ENCODE data around the gene DKC1. TPM values are rescaled to one million over a fixed set of nuclear protein-coding genes. Genes with fewer than 3 reads are reported as not detected.

The DKC1 gene
- total RNA-seq, 1 experiment from 2014 or later = 115 TPM

DNA sequence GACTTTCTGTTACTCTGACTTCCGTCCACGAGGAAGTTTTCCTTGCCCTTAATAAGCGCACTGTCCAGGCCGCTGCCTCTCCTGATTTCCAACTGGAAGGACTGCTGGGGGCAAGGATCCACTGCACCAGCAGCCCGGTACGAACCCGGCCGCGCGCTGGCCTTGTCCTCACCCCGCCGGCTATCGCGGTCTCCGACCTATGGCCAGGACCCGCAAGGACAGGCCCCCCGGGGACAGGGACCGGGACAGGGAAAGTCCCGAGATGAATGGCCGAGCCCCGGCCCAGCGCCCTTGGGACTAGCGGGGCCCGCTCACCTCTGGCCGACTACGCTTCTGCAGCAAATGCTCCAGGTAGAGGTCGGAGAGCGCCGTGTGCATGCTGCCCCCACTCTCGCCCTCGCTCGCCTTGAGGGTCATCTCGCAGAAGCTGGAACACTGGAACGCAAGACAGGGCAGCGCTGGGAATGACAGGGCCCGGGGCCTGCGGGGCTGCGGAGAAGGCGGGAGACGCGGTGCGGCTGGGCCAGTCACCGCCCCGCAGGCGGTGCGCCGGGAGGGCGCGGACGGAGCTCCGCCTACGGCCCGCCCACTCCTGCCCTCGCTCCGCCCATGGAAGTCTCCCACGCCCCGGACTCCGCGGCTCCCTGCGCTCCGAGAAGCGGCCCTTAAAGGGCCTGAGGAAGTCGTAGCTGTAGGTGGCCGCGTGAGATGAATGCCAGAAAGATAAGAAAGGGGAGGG lies 42.5 kb downstream of the DKC1 start, which contains the start of gene MPP1:
MPP1 (minus strand) TSS at position 529 of the 739 bp plus-strand sequence; CDS start at position 417, 112 bp downstream.
- peak within 1 kb of the TSS; percentile 67 for H3K9ac ChIP-seq (ENCODE audit: low read length)
- TF ChIP-seq EZH2 (IDR thresholded peaks at IDR 0.05; ENCODE audit: low read length, unreplicated experiment) = no peak
- no peaks in the 10 kb centered on the region for H4K20me1 ChIP-seq (ENCODE audit: low read length)
- peak; percentile 86 for DNase-seq
- ChIA-PET CTCF (no interaction called here), POLR2A (ENCODE audit: unreplicated experiment) (no interaction called here)
- H3K9me3 ChIP-seq (ENCODE audit: low read length) = no peaks in the 10 kb centered on the region
- peak within 1 kb of the TSS; percentile 99 for H2AFZ ChIP-seq (ENCODE audit: low read length)
- no peaks in the 10 kb centered on the region for H3K27me3 ChIP-seq (ENCODE audit: low read length)
- peaks cover 33% of the 10 kb centered on the region for H3K4me1 ChIP-seq (ENCODE audit: insufficient read depth, low read length)
- ATAC-seq = peak; percentile 97
- no peaks in the 10 kb centered on the region for H3K9me2 ChIP-seq (replicated peaks; ENCODE audit: low read length)
- TSS peak; percentile 43 for BruUV-seq (replicated peaks)
- H3K36me3 ChIP-seq (ENCODE audit: low read depth, low read length) = no peaks in the 10 kb centered on the region
- peaks cover 1% of the 10 kb centered on the region for H3F3A ChIP-seq (ENCODE audit: low read length, unreplicated experiment)
- no peak within 1 kb of the TSS for H3K27ac ChIP-seq (ENCODE audit: low read length)
- H3K4me3 ChIP-seq (ENCODE audit: low read length) = peak within 1 kb of the TSS; percentile 92
- H3K79me2 ChIP-seq (ENCODE audit: low read length) = no peaks in the 10 kb centered on the region
- intact Hi-C loops (cut with micrococcal nuclease) = loop anchor here (5.0 kb wide), 1 partner anchor 43 kb away; the partner anchor contains the start of gene DKC1
- peak within 1 kb of the TSS; percentile 97 for H3K4me2 ChIP-seq (ENCODE audit: low read length)

- Histone ChIP-seq H3F3A (ENCODE audit: low read length, unreplicated experiment) (no peaks in the 10 kb centered on the region), H4K20me1 (ENCODE audit: low read length) (no peaks in the 10 kb centered on the region), H3K79me2 (ENCODE audit: low read length) (no peaks in the 10 kb centered on the region), H3K4me3 (ENCODE audit: low read length) (peak overlapping the region; percentile 92), H3K27ac (ENCODE audit: low read length) (no peak overlapping the region), H3K4me1 (ENCODE audit: insufficient read depth, low read length) (peaks cover 27% of the 10 kb centered on the region), H3K9me2 (replicated peaks; ENCODE audit: low read length) (no peaks in the 10 kb centered on the region), H3K4me2 (ENCODE audit: low read length) (peak overlapping the region; percentile 97), H3K9ac (ENCODE audit: low read length) (peak overlapping the region; percentile 31; the same call in 1 of the 2 replicates), H3K9me3 (ENCODE audit: low read length) (no peaks in the 10 kb centered on the region), H3K27me3 (ENCODE audit: low read length) (no peaks in the 10 kb centered on the region), H2AFZ (ENCODE audit: low read length) (peak overlapping the region; percentile 99), H3K36me3 (ENCODE audit: low read depth, low read length) (no peaks in the 10 kb centered on the region)
- peak; percentile 34 for ATAC-seq
- no peak for DNase-seq
- intact Hi-C loops (cut with micrococcal nuclease) = loop anchor here (5.0 kb wide), 1 partner anchor 43 kb away; the partner anchor contains the start of gene DKC1
- BruUV-seq (replicated peaks) = no TSS peak
- TF ChIP-seq EZH2 (IDR thresholded peaks at IDR 0.05; ENCODE audit: low read length, unreplicated experiment) (no peak), EZH2phosphoT487 (IDR thresholded peaks at IDR 0.05; ENCODE audit: borderline replicate concordance, low read length) (no peak)
- TF ChIP-seq, protein P1, sequence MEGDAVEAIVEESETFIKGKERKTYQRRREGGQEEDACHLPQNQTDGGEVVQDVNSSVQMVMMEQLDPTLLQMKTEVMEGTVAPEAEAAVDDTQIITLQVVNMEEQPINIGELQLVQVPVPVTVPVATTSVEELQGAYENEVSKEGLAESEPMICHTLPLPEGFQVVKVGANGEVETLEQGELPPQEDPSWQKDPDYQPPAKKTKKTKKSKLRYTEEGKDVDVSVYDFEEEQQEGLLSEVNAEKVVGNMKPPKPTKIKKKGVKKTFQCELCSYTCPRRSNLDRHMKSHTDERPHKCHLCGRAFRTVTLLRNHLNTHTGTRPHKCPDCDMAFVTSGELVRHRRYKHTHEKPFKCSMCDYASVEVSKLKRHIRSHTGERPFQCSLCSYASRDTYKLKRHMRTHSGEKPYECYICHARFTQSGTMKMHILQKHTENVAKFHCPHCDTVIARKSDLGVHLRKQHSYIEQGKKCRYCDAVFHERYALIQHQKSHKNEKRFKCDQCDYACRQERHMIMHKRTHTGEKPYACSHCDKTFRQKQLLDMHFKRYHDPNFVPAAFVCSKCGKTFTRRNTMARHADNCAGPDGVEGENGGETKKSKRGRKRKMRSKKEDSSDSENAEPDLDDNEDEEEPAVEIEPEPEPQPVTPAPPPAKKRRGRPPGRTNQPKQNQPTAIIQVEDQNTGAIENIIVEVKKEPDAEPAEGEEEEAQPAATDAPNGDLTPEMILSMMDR (conservative IDR thresholded peaks at IDR 0.05; ENCODE audit: low read depth, low read length) = no peak
- POLR2A ChIA-PET (ENCODE audit: unreplicated experiment) = no interaction called here
- CTCF ChIA-PET = no interaction called here
These were observed 43.0 kb downstream of the DKC1 start for GRCh38 chrX:154805696-154806091.

DNA sequence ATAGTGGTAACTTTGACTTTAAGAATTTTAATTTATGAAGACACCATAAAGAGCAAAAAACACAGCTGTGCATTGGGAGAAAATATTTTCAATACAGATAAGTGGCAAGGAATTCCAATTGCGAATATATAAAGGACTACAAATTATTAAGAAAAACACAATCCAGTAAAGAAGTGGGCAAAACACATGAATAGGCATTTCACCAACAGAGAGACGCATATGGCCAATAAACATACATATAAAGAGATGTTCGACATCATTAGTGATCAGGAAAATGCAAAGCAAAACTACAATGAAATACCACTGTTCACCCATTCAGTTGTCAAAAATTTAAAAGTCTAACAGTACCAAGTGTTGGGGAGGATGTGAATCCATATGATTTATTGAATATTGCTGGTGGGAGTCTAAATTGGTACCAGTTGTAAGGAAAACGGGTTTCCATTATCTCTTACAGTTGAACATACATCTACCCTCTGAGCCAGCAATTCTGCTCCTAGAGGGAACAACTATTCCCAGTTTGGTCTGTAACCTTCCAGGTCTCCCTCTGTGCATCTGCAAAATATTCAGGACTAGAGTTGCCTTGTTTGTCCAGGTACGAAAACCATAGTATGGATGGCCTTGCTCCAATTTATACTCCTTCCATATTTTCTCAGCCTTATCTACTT lies 44.3 kb downstream of the DKC1 start:
- Histone ChIP-seq H3K27me3 (ENCODE audit: low read length) (no peaks in the 10 kb centered on the region), H3K4me1 (ENCODE audit: insufficient read depth, low read length) (peaks cover 20% of the 10 kb centered on the region), H3K4me2 (ENCODE audit: low read length) (no peak overlapping the region), H3K4me3 (ENCODE audit: low read length) (no peak overlapping the region), H3F3A (ENCODE audit: low read length, unreplicated experiment) (no peaks in the 10 kb centered on the region), H3K79me2 (ENCODE audit: low read length) (no peaks in the 10 kb centered on the region), H3K9ac (ENCODE audit: low read length) (no peak overlapping the region), H3K9me3 (ENCODE audit: low read length) (no peaks in the 10 kb centered on the region), H3K27ac (ENCODE audit: low read length) (no peak overlapping the region), H4K20me1 (ENCODE audit: low read length) (no peaks in the 10 kb centered on the region), H3K36me3 (ENCODE audit: low read depth, low read length) (no peaks in the 10 kb centered on the region), H3K9me2 (replicated peaks; ENCODE audit: low read length) (no peaks in the 10 kb centered on the region), H2AFZ (ENCODE audit: low read length) (no peak overlapping the region)
- intact Hi-C loops (cut with micrococcal nuclease) = loop anchor here (5.0 kb wide), 1 partner anchor 45 kb away; the partner anchor contains the start of gene DKC1
- ChIA-PET CTCF (no interaction called here), POLR2A (ENCODE audit: unreplicated experiment) (no interaction called here)
- ATAC-seq (no peak), DNase-seq (no peak)
- no TSS peak for BruUV-seq (replicated peaks)
- TF ChIP-seq, protein P1 (conservative IDR thresholded peaks at IDR 0.05; ENCODE audit: low read depth, low read length) = no peak
- TF ChIP-seq EZH2phosphoT487 (IDR thresholded peaks at IDR 0.05; ENCODE audit: borderline replicate concordance, low read length) (no peak), EZH2 (IDR thresholded peaks at IDR 0.05; ENCODE audit: low read length, unreplicated experiment) (no peak)
